Endodermal cell (in vitro differentiated cells): ENCODE results near the gene GGTLC3. TPM values are rescaled to one million over a fixed set of nuclear protein-coding genes. Genes with fewer than 3 reads are reported as not detected.
"Not testable (repeated sequence)": the region's sequence is repeated elsewhere in the genome, so short reads cannot be mapped to it uniquely, and the experiment has no call there.

Source experiments
- DNase-seq: peaks from one replicate; pipeline ENCODE4 v3.0.0-alpha.2; 2017
- H3K27ac ChIP-seq: 2 replicates; pipeline ENCODE4 v1.5.1; 2013; ENCODE audit warnings: mild to moderate bottlenecking, low read depth, low read length, moderate library complexity
- H3K27me3 ChIP-seq: 2 replicates; pipeline ENCODE4 v1.6.1; 2013; ENCODE audit warnings: mild to moderate bottlenecking, low read length, moderate library complexity; ENCODE audit not compliant: insufficient read depth, control insufficient read depth, poor library complexity, severe bottlenecking
- H3K36me3 ChIP-seq: 2 replicates; pipeline ENCODE4 v1.7.0; 2013; ENCODE audit warnings: mild to moderate bottlenecking, low read length, moderate library complexity; ENCODE audit not compliant: control insufficient read depth, insufficient read depth
- H3K4me1 ChIP-seq: one replicate; pipeline ENCODE4 v1.7.0; 2013; ENCODE audit warnings: low read length; ENCODE audit not compliant: control insufficient read depth, insufficient read depth
- H3K4me3 ChIP-seq: 2 replicates; pipeline ENCODE4 v1.5.1; 2013; ENCODE audit warnings: mild to moderate bottlenecking, low read length, moderate library complexity
- H3K9ac ChIP-seq: 2 replicates; pipeline ENCODE4 v1.6.1; 2013; ENCODE audit warnings: mild to moderate bottlenecking, low read length, moderate library complexity; ENCODE audit not compliant: poor library complexity, severe bottlenecking; ENCODE audit errors: extremely low read depth
- H3K9me3 ChIP-seq: 2 replicates; pipeline ENCODE4 v1.6.1; 2013; ENCODE audit warnings: mild to moderate bottlenecking, low read length, moderate library complexity; ENCODE audit not compliant: control insufficient read depth
- H3K27ac Mint-ChIP-seq: 2 replicates; pipeline ENCODE4 v1.8.0; 2020; ENCODE audit warnings: mixed read lengths
- H3K27me3 Mint-ChIP-seq: 2 replicates; pipeline ENCODE4 v1.8.0; 2021; ENCODE audit warnings: mild to moderate bottlenecking, mixed read lengths; ENCODE audit not compliant: insufficient read depth
- H3K36me3 Mint-ChIP-seq: 2 replicates; pipeline ENCODE4 v1.8.0; 2020; ENCODE audit warnings: low read depth, mixed read lengths
- H3K4me1 Mint-ChIP-seq: 2 replicates; pipeline ENCODE4 v1.8.0; 2020; ENCODE audit warnings: mixed read lengths
- H3K4me3 Mint-ChIP-seq: 2 replicates; pipeline ENCODE4 v1.8.0; 2020; ENCODE audit warnings: mild to moderate bottlenecking, moderate library complexity, mixed read lengths
- H3K9me3 Mint-ChIP-seq: 2 replicates; pipeline ENCODE4 v1.8.0; 2020; ENCODE audit warnings: mild to moderate bottlenecking, mixed read lengths
- WGBS, 2 experiments: methylation state at CpG; one replicate each; pipeline versions ENCODE4 v1.1.5 to v1.1.7; 2013; ENCODE audit warnings: missing lambda C conversion rate in 2 of 2, mixed read lengths in 1 of 2; ENCODE audit not compliant: insufficient coverage in 1 of 2, insufficient read length in 1 of 2; 5-methylcytosine and 5-hydroxymethylcytosine counted together
- long read RNA-seq, 4 experiments: library from polyadenylated mRNA in 2 of 4; library from RNA in 1 of 4; library from capped mRNA in 1 of 4; stranded (forward) in 3 of 4; unstranded in 1 of 4; transcript quantifications; one replicate each; pipeline ENCODE4 v2.0.0, GENCODE V29; 2020 to 2021; ENCODE audit warnings: inconsistent platforms in 1 of 4
- polyA plus RNA-seq, 2 experiments: library from polyadenylated mRNA; stranded (reverse); fragments of 50-300 nt; gene quantifications; one replicate each; pipeline ENCODE4 v1.2.3, GENCODE V29; 2013
- total RNA-seq, 2 donors: library from RNA; stranded (reverse); fragmentation: NEBNext Ultra II Directional in 1 of 2; extraction: Animal tissue kit (Norgen Biotek cat#: 25700) in 1 of 2; gene quantifications; 2 replicates in 1 of 2; 3 replicates in 1 of 2; pipeline ENCODE4 v1.2.1, GENCODE V29; 2021

The GGTLC3 gene
- total RNA-seq = not detected
- not detected for polyA plus RNA-seq (2013, experiment 1 of 2)
- polyA plus RNA-seq (2013, experiment 2 of 2) = not detected
- long read RNA-seq, experiment 1 = 0 reads
- long read RNA-seq, experiment 2 = 0 reads
- long read RNA-seq, experiment 3 = 0 reads
- long read RNA-seq, experiment 4 = 0 reads

GRCh38 chr22:18518061-18518460 is at the start of gene GGTLC3:
TSS of gene GGTLC3 (minus strand) at chr22:18518161. CDS start at chr22:18517897, 264 bp downstream.
- not testable (repeated sequence) for H3K9me3 ChIP-seq, H3K9me3 Mint-ChIP-seq, H3K27me3 ChIP-seq, H3K36me3 ChIP-seq, H3K4me1 Mint-ChIP-seq, H3K27ac Mint-ChIP-seq, H3K36me3 Mint-ChIP-seq, H3K4me1 ChIP-seq, DNase-seq, H3K9ac ChIP-seq, H3K4me3 ChIP-seq, H3K4me3 Mint-ChIP-seq, H3K27ac ChIP-seq, H3K27me3 Mint-ChIP-seq
- WGBS, 2 experiments = no CpG with 5 or more reads among the region's 5 CpGs

GRCh38 chr22:18560099-18560974 is 42.4 kb upstream of the GGTLC3 start:
- H3K27me3 Mint-ChIP-seq, H3K36me3 Mint-ChIP-seq, H3K4me1 Mint-ChIP-seq, H3K27ac Mint-ChIP-seq, DNase-seq, H3K4me3 Mint-ChIP-seq, H3K9ac ChIP-seq, H3K27ac ChIP-seq, H3K27me3 ChIP-seq, H3K9me3 Mint-ChIP-seq, H3K4me3 ChIP-seq, H3K4me1 ChIP-seq, H3K9me3 ChIP-seq, H3K36me3 ChIP-seq: not testable (repeated sequence)
- no CpG with 5 or more reads among the region's 16 CpGs for WGBS, 2 experiments

GRCh38 chr22:18558939-18559338 is 41.0 kb upstream of the GGTLC3 start:
- not testable (repeated sequence) for H3K4me1 ChIP-seq, H3K36me3 Mint-ChIP-seq, H3K27me3 Mint-ChIP-seq, H3K27me3 ChIP-seq, H3K4me3 Mint-ChIP-seq, H3K9me3 Mint-ChIP-seq, H3K9me3 ChIP-seq, H3K27ac Mint-ChIP-seq, H3K36me3 ChIP-seq, H3K27ac ChIP-seq, H3K4me3 ChIP-seq, DNase-seq, H3K9ac ChIP-seq, H3K4me1 Mint-ChIP-seq
- no CpG with 5 or more reads among the region's 6 CpGs for WGBS, 2 experiments

- no CpG with 5 or more reads among the region's 4 CpGs for WGBS, 2 experiments
- H3K27me3 ChIP-seq, H3K36me3 Mint-ChIP-seq, H3K27ac ChIP-seq, H3K4me3 Mint-ChIP-seq, H3K9ac ChIP-seq, H3K27ac Mint-ChIP-seq, H3K36me3 ChIP-seq, H3K4me3 ChIP-seq, DNase-seq, H3K9me3 ChIP-seq, H3K27me3 Mint-ChIP-seq, H3K9me3 Mint-ChIP-seq, H3K4me1 Mint-ChIP-seq, H3K4me1 ChIP-seq: not testable (repeated sequence)
These were observed 40.6 kb upstream of the GGTLC3 start for GRCh38 chr22:18558516-18558915.

GRCh38 chr22:18554280-18555256 is 36.6 kb upstream of the GGTLC3 start:
- H3K9me3 ChIP-seq, DNase-seq, H3K36me3 ChIP-seq, H3K9ac ChIP-seq, H3K4me3 ChIP-seq, H3K27me3 ChIP-seq, H3K4me1 ChIP-seq, H3K4me3 Mint-ChIP-seq, H3K36me3 Mint-ChIP-seq, H3K27ac ChIP-seq, H3K9me3 Mint-ChIP-seq, H3K27ac Mint-ChIP-seq, H3K27me3 Mint-ChIP-seq, H3K4me1 Mint-ChIP-seq: not testable (repeated sequence)
- WGBS, 2 experiments = no CpG with 5 or more reads among the region's 22 CpGs

GRCh38 chr22:18552839-18553597 is 35.1 kb upstream of the GGTLC3 start:
- not testable (repeated sequence) for H3K27ac Mint-ChIP-seq, H3K27ac ChIP-seq, H3K4me3 Mint-ChIP-seq, H3K36me3 ChIP-seq, H3K36me3 Mint-ChIP-seq, H3K4me1 Mint-ChIP-seq, H3K27me3 Mint-ChIP-seq, H3K9ac ChIP-seq, H3K4me1 ChIP-seq, H3K4me3 ChIP-seq, H3K9me3 Mint-ChIP-seq, DNase-seq, H3K9me3 ChIP-seq, H3K27me3 ChIP-seq
- no CpG with 5 or more reads among the region's 19 CpGs for WGBS, 2 experiments
